HG03457 (cell line): ENCODE measurements around the gene CNPPD1.
A peak's percentile ranks its signal among the peaks of the same experiment; 100 is the strongest.

Source experiments
- ATAC-seq: cut with Tn5 transposase; IDR thresholded peaks from one replicate; pipeline ENCODE4 v1.9.1; 2021; ENCODE audit warnings: moderate number of reproducible peaks; ENCODE audit not compliant: unreplicated experiment

Gene CNPPD1

GRCh38 chr2:219176818-219177551 lies at the start of gene CNPPD1:
CNPPD1 (minus strand) TSS chr2:219176925; CDS start chr2:219176828, 97 bp downstream.
- ATAC-seq: peak; percentile 42

- no peak for ATAC-seq
Observed at GRCh38 chr2:219225350-219225749, 48.6 kb upstream of the CNPPD1 start.

- no peak for ATAC-seq
Observed at GRCh38 chr2:219223831-219224610, 47.3 kb upstream of the CNPPD1 start.

DNA sequence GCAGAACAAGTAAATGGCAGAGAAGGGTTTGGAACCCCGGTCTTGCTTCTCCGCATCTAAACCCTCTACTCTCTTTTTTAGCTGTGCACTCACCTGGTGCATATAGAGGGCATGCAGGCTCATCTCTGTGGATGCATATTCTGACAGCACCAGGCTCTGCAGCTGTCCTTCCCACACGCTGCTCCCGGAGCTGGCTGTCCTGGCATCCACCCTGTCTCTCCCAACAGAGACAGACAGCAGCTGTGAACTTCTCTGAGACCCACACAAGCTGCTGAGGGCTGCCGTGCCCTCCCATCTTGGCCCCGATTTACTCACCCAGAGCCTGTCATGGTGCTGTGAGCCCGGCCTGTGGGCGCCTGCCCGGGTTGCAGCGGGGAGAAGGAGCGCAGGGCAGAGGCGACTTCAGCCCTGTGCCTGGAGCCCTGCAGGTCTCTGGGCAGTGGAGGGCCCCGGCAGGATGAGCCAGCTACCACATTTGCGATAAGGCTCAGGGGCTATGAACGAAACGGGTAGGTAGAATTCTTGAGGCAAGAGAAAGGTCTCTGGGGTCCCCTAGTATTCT lies 45.3 kb upstream of the CNPPD1 start:
- no peak for ATAC-seq

- no peak for ATAC-seq
Observed at GRCh38 chr2:219220652-219221402, 44.1 kb upstream of the CNPPD1 start.

DNA sequence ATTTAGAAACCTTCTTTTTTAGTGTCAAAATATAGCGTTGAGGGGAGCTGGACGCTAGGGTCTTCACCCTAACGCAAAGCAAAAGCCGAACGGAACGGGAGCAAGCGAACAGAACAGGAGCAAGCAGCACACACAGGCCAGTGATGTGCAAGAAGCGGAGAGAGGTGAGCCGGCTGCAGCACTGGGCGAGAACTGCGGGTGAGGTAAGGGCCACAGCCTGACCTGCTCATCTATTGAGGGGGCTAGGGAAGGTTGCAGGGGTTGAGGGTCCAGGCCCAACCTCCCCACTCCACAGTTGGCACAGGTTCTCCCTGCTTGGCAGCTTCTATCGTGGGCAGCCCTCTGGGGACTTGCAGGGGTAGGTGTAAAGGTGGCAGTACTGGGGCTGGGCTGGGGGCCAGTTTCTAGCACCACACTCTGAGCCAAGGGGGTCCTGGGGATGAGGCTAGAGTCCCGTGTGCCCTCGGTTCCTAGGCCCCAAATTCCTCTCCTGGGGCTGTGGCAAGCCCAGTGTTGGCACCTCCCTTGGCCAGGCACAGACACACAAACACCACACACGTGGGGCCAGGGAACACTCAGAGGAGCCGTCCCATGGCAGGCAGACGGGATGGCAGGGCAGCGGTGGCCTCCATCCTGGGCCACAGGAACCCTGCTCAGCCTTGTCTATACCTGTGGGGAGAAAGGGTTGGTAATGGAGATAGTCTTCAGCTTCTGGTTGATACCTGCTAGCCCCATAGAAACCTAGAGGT lies 43.2 kb upstream of the CNPPD1 start:
- no peak for ATAC-seq

GRCh38 chr2:219218732-219219701 lies 42.3 kb upstream of the CNPPD1 start, which contains the start of gene ABCB6:
ABCB6 (minus strand) TSS chr2:219218958; CDS start chr2:219218673, 285 bp downstream.
- peak; percentile 56 for ATAC-seq

- ATAC-seq: peak; percentile 22
Observed at GRCh38 chr2:219218217-219218731, 41.5 kb upstream of the CNPPD1 start.

DNA sequence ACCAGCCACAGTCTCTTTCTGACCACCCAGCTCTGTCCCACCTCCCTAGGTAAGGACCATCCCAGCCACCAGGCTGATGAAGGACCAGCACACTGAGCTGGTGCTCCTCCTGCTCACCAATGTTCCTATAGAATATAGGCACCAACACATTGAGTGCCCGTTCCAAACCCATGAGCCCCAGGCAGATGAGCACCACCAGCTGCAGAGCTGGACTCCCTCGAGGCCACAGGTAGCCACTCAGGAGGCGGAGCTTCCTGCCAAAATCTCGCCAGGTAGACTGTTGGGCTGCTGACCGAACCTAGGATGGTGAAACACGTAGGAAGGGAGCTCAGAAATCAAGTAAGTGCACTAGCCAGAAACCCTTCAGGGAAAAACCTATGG lies 39.8 kb upstream of the CNPPD1 start:
- no peak for ATAC-seq

DNA sequence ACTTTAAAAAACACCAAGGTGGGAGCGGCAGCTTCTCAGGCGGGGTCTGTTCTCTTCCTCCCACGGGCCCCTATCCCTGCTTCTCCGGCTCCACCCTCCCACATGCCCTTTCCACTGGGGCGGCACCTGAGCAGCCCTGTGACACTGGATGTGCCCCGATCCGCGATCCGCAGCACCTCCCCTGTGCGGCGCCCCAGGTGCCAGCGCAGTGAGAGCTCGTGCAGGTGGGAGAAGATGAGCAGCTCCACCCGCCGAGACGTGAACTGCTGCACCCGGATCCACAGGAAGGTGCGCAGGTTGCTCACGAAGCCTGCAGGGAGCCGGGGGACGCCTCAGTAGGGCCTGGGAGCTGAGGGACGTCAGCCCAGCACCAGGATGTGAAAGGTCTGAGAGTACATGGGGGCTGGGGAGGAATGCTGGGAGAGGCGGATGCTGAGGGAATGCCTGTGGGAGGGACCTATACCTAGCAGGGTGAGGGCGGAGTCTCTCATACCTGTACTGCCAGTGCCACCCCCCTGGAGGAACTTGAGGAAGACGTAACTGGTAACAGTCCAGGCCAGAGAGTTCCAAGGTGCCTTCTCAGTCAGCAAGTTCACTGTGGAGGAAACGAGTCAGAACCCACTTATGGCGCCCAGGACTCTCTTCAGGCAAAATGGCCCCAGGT lies 39.3 kb upstream of the CNPPD1 start:
- ATAC-seq: no peak

- ATAC-seq: no peak
Observed at GRCh38 chr2:219214786-219215185, 38.1 kb upstream of the CNPPD1 start.

DNA sequence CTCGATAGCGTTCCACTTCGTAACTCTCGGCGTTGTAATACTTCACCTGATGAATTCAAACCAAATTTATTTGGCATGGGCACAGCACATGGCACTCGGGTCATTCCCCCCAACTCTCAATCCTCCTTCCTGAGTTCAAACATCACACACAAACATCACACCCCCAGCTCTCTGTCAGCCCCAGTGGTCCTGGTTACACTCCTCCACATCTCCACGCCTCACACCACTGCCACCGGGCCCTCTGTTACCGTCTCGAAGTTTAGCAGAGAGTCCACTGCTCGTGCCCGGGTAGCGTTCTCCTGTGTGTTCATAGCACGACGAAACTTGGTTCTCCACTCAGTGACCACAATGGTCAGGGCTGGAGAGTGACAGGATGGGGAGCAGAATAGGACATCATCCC lies 37.4 kb upstream of the CNPPD1 start:
- no peak for ATAC-seq

DNA sequence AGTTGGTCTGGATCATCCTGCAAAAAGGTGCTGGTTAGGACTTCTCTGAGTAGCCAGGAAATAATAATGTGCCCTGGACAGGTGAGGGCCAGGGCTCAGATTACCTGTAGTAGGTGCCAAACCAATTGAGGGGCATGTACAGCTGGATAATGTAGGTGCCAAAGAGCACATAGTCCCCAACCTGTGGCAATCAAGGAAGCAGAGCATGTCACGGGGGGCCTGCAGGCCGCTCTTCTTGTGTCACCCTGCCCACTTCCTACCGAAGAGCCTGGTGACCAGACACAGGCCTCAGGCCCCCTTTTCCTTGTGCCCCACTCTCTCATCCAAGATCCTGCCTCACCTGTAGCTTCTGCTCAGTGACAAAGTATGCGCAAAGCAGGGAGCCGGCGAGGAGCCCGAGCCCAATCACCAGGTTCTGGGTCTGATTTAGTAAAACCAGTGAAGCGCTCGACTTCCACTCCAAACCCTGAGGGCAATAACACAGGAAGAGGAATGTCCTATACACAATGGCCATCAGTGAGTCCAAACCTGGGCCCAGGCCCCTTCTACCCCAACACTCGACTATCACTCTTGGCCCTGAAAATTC lies 36.9 kb upstream of the CNPPD1 start:
- ATAC-seq: no peak

DNA sequence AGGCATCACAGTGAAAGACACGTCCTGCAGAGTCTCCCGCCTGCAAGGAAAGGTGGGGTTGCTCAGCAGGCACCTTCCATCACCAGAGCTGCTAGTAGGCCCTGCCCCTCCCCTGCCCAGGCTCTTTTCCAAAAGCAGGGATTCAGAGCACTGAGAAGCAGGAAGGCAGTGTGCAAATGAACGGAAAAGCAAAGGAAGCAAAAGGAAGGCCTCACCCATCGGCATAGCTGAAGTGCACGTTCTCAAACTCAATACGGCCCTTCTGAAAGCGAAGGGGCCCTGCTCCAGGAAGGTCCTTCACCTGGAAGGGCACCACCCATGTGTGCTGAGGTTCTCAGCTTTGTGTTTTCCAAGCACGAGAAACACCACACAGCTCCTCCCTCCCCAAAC lies 36.3 kb upstream of the CNPPD1 start:
- no peak for ATAC-seq

- no peak for ATAC-seq
Observed at GRCh38 chr2:219210886-219211362, 34.2 kb upstream of the CNPPD1 start.

- ATAC-seq: no peak
Observed at GRCh38 chr2:219210196-219210885, 33.6 kb upstream of the CNPPD1 start.
